Gastrocnemius medialis (tissue), 4 donors: ENCODE data around the gene FFAR1.

Experiments
- POLR2A ChIP-seq, 2 donors: fragments of 450-650 bp; IDR thresholded peaks; one replicate each; pipeline ENCODE4 v1.6.1; 2017; ENCODE audit warnings: antibody characterized with exemption in 2 of 2, mild to moderate bottlenecking in 2 of 2, moderate library complexity in 2 of 2
- TF ChIP-seq, protein P1 (sequence below), 5 experiments: fragments of 450-650 bp in 3 of 5; fragments of 200-600 bp in 2 of 5; sonication (generic) in 2 of 5; IDR thresholded peaks in 4 of 5; conservative IDR thresholded peaks in 1 of 5; 1 replicate in 4 of 5; 2 replicates in 1 of 5; pipeline ENCODE4 v1.5.1; 2016 to 2019; ENCODE audit warnings: antibody characterized with exemption in 5 of 5, mild to moderate bottlenecking in 3 of 5, moderate library complexity in 3 of 5

DNA sequence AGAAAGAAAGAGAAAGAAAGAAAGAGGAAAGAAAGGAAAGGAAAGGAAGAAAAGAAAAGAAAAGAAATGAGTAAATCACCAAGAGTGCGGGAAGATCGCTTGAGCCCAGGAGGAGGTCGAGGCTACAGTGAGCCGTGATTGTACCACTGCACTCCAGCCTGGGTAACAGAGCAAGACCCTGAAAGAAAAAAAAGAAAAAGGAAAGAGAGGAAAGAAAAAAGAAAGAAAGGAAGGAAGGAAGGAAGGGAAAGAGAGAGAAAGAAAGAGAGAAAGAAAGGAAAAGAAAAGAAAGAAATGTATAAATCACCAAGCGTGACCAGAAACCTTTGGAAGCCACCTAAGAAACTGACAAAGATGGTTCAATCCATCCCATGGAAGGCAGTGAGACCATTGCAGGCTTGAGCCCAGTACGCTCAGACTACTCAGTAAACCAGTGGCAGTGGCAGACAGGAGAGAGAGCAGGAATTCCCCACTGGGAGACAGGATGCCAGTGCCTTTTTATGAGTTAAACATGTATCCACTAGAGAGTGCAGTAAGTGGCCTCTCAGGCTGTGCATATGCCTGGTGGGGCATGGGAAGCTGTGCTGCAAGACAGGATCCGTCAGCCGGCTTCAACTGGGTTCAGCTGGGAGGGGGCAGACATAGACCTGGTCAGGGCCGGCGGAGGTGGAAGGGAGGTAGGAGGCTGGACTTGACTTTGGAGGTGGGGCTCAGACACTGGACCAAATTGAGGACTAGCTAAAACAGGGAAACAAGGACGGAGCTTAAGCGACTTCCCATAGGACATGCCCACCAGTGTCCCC is 28.0 kb downstream of the FFAR1 start:
- TF ChIP-seq POLR2A (IDR thresholded peaks at IDR 0.05), result no peak
- TF ChIP-seq, protein P1, sequence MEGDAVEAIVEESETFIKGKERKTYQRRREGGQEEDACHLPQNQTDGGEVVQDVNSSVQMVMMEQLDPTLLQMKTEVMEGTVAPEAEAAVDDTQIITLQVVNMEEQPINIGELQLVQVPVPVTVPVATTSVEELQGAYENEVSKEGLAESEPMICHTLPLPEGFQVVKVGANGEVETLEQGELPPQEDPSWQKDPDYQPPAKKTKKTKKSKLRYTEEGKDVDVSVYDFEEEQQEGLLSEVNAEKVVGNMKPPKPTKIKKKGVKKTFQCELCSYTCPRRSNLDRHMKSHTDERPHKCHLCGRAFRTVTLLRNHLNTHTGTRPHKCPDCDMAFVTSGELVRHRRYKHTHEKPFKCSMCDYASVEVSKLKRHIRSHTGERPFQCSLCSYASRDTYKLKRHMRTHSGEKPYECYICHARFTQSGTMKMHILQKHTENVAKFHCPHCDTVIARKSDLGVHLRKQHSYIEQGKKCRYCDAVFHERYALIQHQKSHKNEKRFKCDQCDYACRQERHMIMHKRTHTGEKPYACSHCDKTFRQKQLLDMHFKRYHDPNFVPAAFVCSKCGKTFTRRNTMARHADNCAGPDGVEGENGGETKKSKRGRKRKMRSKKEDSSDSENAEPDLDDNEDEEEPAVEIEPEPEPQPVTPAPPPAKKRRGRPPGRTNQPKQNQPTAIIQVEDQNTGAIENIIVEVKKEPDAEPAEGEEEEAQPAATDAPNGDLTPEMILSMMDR (IDR thresholded peaks at IDR 0.05 in 4 of 5, conservative IDR thresholded peaks at IDR 0.05 in 1 of 5), result no peak
